ENCODE data around the gene KLF1. TPM values are rescaled to one million over a fixed set of nuclear protein-coding genes. Genes with fewer than 3 reads are reported as not detected.

The KLF1 gene
- total and polyA plus RNA-seq, 2 of the 13 experiments (the other 11 are each of a cell fraction or from before 2014, with no cell fraction given): not detected

DNA sequence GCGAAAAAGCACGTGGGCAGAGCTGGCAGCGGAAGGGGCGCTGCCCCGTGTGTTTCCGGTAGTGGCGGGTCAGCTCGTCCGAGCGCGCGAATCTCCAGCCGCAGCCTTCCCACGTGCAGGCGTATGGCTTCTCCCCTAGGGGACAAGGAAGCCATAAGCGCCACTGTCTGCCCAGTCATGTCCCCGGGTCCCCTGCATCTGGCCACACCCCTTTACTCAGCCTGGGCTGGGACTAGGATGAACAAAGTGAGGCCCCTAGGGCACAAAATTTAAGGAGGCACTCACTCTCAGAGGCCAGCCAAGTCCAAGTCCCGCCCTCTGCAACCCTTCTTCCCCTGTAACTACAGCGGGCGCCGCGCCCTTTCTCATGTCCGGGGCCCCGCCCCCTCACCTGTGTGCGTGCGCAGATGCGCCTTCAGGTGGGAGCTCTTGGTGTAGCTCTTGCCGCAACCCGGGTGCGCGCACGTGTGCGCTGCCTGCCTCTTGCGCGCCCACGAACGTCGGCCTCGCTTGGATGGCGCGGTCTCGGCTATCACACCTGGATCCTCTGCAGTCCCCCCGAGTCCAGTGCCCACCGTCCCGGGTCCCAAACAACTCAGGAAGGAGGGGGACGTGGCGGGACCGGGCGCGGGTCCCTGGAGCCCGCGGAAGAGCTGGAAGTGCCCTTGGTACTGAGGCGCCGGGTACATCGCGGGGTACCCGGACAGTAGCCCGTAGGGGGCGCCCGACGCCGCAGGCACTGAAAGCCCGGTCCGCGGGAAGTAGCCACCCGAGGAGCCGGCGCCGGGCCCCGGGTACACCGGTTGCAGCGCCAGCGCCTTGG lies 1.9 kb downstream of the KLF1 start (continued):
- TF ChIP-seq, protein P1, sequence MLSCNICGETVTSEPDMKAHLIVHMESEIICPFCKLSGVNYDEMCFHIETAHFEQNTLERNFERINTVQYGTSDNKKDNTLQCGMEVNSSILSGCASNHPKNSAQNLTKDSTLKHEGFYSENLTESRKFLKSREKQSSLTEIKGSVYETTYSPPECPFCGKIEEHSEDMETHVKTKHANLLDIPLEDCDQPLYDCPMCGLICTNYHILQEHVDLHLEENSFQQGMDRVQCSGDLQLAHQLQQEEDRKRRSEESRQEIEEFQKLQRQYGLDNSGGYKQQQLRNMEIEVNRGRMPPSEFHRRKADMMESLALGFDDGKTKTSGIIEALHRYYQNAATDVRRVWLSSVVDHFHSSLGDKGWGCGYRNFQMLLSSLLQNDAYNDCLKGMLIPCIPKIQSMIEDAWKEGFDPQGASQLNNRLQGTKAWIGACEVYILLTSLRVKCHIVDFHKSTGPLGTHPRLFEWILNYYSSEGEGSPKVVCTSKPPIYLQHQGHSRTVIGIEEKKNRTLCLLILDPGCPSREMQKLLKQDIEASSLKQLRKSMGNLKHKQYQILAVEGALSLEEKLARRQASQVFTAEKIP (CRISPR knock-in tag; IDR thresholded peaks at IDR 0.05; ENCODE audit: borderline replicate concordance): no peak
- TF ChIP-seq, protein P2, sequence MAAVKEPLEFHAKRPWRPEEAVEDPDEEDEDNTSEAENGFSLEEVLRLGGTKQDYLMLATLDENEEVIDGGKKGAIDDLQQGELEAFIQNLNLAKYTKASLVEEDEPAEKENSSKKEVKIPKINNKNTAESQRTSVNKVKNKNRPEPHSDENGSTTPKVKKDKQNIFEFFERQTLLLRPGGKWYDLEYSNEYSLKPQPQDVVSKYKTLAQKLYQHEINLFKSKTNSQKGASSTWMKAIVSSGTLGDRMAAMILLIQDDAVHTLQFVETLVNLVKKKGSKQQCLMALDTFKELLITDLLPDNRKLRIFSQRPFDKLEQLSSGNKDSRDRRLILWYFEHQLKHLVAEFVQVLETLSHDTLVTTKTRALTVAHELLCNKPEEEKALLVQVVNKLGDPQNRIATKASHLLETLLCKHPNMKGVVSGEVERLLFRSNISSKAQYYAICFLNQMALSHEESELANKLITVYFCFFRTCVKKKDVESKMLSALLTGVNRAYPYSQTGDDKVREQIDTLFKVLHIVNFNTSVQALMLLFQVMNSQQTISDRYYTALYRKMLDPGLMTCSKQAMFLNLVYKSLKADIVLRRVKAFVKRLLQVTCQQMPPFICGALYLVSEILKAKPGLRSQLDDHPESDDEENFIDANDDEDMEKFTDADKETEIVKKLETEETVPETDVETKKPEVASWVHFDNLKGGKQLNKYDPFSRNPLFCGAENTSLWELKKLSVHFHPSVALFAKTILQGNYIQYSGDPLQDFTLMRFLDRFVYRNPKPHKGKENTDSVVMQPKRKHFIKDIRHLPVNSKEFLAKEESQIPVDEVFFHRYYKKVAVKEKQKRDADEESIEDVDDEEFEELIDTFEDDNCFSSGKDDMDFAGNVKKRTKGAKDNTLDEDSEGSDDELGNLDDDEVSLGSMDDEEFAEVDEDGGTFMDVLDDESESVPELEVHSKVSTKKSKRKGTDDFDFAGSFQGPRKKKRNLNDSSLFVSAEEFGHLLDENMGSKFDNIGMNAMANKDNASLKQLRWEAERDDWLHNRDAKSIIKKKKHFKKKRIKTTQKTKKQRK (IDR thresholded peaks at IDR 0.05; ENCODE audit: low read length): no peak
- TF ChIP-seq, protein P3, sequence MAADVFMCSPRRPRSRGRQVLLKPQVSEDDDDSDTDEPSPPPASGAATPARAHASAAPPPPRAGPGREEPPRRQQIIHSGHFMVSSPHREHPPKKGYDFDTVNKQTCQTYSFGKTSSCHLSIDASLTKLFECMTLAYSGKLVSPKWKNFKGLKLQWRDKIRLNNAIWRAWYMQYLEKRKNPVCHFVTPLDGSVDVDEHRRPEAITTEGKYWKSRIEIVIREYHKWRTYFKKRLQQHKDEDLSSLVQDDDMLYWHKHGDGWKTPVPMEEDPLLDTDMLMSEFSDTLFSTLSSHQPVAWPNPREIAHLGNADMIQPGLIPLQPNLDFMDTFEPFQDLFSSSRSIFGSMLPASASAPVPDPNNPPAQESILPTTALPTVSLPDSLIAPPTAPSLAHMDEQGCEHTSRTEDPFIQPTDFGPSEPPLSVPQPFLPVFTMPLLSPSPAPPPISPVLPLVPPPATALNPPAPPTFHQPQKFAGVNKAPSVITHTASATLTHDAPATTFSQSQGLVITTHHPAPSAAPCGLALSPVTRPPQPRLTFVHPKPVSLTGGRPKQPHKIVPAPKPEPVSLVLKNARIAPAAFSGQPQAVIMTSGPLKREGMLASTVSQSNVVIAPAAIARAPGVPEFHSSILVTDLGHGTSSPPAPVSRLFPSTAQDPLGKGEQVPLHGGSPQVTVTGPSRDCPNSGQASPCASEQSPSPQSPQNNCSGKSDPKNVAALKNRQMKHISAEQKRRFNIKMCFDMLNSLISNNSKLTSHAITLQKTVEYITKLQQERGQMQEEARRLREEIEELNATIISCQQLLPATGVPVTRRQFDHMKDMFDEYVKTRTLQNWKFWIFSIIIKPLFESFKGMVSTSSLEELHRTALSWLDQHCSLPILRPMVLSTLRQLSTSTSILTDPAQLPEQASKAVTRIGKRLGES (CRISPR knock-in tag; IDR thresholded peaks at IDR 0.05; ENCODE audit: borderline replicate concordance): no peak
- TF ChIP-seq POLR2AphosphoS5 (IDR thresholded peaks at IDR 0.05; ENCODE audit: low read depth, low read length) (no peak), ZNF570 (CRISPR knock-in tag; IDR thresholded peaks at IDR 0.05; ENCODE audit: borderline replicate concordance) (no peak), TARDBP (CRISPR knock-in tag; IDR thresholded peaks at IDR 0.05) (no peak; the same call in 1 of the 2 replicates), SIN3A (IDR thresholded peaks at IDR 0.05; ENCODE audit: borderline replicate concordance, low read depth, low read length) (no peak), MIXL1 (CRISPR knock-in tag; IDR thresholded peaks at IDR 0.05) (no peak), RFX1 (IDR thresholded peaks at IDR 0.05) (no peak), SRF (IDR thresholded peaks at IDR 0.05; ENCODE audit: low read depth, low read length) (no peak), AKAP8 (CRISPR knock-in tag; IDR thresholded peaks at IDR 0.05) (no peak), ZNF335 (CRISPR knock-in tag; IDR thresholded peaks at IDR 0.05) (no peak), PLRG1 (conservative IDR thresholded peaks at IDR 0.05) (no peak)
- TF ChIP-seq, protein P4, sequence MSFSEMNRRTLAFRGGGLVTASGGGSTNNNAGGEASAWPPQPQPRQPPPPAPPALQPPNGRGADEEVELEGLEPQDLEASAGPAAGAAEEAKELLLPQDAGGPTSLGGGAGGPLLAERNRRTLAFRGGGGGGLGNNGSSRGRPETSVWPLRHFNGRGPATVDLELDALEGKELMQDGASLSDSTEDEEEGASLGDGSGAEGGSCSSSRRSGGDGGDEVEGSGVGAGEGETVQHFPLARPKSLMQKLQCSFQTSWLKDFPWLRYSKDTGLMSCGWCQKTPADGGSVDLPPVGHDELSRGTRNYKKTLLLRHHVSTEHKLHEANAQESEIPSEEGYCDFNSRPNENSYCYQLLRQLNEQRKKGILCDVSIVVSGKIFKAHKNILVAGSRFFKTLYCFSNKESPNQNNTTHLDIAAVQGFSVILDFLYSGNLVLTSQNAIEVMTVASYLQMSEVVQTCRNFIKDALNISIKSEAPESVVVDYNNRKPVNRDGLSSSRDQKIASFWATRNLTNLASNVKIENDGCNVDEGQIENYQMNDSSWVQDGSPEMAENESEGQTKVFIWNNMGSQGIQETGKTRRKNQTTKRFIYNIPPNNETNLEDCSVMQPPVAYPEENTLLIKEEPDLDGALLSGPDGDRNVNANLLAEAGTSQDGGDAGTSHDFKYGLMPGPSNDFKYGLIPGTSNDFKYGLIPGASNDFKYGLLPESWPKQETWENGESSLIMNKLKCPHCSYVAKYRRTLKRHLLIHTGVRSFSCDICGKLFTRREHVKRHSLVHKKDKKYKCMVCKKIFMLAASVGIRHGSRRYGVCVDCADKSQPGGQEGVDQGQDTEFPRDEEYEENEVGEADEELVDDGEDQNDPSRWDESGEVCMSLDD (CRISPR knock-in tag; IDR thresholded peaks at IDR 0.05; ENCODE audit: borderline replicate concordance): peak; percentile 75; the same call in 1 of the 2 replicates
- TF ChIP-seq, protein P5, sequence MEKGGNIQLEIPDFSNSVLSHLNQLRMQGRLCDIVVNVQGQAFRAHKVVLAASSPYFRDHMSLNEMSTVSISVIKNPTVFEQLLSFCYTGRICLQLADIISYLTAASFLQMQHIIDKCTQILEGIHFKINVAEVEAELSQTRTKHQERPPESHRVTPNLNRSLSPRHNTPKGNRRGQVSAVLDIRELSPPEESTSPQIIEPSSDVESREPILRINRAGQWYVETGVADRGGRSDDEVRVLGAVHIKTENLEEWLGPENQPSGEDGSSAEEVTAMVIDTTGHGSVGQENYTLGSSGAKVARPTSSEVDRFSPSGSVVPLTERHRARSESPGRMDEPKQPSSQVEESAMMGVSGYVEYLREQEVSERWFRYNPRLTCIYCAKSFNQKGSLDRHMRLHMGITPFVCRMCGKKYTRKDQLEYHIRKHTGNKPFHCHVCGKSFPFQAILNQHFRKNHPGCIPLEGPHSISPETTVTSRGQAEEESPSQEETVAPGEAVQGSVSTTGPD (CRISPR knock-in tag; IDR thresholded peaks at IDR 0.05): no peak
